Endothelial cell of umbilical vein (primary cell): ENCODE data around the gene LTBP1.

Experiments used
- CTCF ChIP-seq, 2 donors: IDR thresholded peaks; 1 replicate in 1 of 2; 2 replicates in 1 of 2; pipeline ENCODE4 v1.5.1; 2011; ENCODE audit warnings: low read length in 2 of 2, mild to moderate bottlenecking in 2 of 2, moderate library complexity in 2 of 2, control low read depth in 1 of 2, inconsistent platforms in 1 of 2, low read depth in 1 of 2; ENCODE audit not compliant: insufficient read depth in 1 of 2; ENCODE audit errors: extremely low read depth in 1 of 2
- EZH2 ChIP-seq: IDR thresholded peaks from 2 replicates; pipeline ENCODE4 v1.6.1; 2012; ENCODE audit warnings: borderline replicate concordance, low read depth, mild to moderate bottlenecking, moderate library complexity, low read length, inconsistent platforms; ENCODE audit not compliant: severe bottlenecking
- GATA2 ChIP-seq: IDR thresholded peaks from 2 replicates; pipeline ENCODE4 v1.7.0; 2011; ENCODE audit warnings: low read depth, mild to moderate bottlenecking, moderate library complexity, mixed read lengths, low read length; ENCODE audit not compliant: insufficient read length, insufficient read depth
- JUN ChIP-seq: IDR thresholded peaks from 2 replicates; pipeline ENCODE4 v1.6.1; 2011; ENCODE audit warnings: borderline replicate concordance, low read depth; ENCODE audit not compliant: insufficient read length, insufficient read depth
- MAX ChIP-seq: IDR thresholded peaks from 2 replicates; pipeline ENCODE4 v1.6.1; 2011; ENCODE audit not compliant: insufficient read depth, insufficient read length
- MYC ChIP-seq: IDR thresholded peaks from one replicate; pipeline ENCODE4 v1.6.1; 2011; ENCODE audit warnings: mild to moderate bottlenecking, low read depth, low read length
- POLR2A ChIP-seq: IDR thresholded peaks from 2 replicates; pipeline ENCODE4 v1.6.1; 2012; ENCODE audit warnings: low read depth, mild to moderate bottlenecking, control low read depth, low read length
- POLR2AphosphoS5 ChIP-seq: IDR thresholded peaks from 2 replicates; pipeline ENCODE4 v1.6.1; 2012; ENCODE audit warnings: low read depth, mild to moderate bottlenecking, control low read depth, low read length, moderate library complexity; ENCODE audit not compliant: insufficient read depth

- TF ChIP-seq POLR2A: no peak
- no peak for TF ChIP-seq CTCF (IDR thresholded peaks at IDR 0.05; ENCODE audit: extremely low read depth in 1 of 2, insufficient read depth in 1 of 2, low read depth in 1 of 2, low read length in 2 of 2)
- TF ChIP-seq GATA2: no peak
- TF ChIP-seq MAX: no peak
- no peak for TF ChIP-seq EZH2
- no peak for TF ChIP-seq MYC
- TF ChIP-seq JUN: no peak
- no peak for TF ChIP-seq POLR2AphosphoS5
Measured at GRCh38 chr2:33038230-33038629, 91.5 kb downstream of the LTBP1 start.
